T-helper 9 cell (primary cell): ENCODE results near the gene LMX1B.

Experiments
- DNase-seq: peaks from one replicate; pipeline ENCODE4 v3.0.0-alpha.2; 2020

The LMX1B gene

DNA sequence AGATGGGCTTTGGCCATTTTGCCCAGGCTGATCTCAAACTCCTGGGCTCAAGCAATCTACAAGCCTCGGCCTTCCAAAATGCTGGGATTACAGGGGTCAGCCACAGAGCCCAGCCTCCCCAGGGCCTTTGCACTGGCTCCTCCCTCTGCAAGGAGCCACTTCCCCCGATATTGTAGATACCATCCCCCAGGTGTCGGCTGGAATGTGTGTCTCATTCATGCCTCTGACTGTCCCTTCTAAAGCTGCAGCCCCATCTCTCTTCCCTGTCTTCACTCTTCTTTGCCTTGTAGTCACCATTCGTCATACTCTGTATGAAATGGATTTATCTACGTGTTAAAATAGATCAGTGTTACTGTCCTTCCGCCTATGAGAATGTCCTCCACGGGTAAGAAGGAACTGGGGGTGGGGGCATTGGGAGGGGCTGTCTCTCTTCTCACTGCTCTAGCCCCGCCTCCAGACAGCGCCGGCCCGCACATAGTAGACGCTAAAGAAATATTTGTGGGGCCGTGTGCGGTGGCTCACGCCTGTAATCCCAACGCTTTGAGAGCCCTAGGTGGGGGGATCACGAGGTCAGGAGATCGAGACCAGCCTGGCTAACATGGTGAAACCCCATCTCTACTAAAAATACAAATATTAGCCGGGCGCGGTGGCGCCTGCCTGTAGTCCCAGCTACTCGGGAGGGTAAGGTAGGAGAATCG, 68.5 kb downstream of the LMX1B start:
- DNase-seq: no peak

DNA sequence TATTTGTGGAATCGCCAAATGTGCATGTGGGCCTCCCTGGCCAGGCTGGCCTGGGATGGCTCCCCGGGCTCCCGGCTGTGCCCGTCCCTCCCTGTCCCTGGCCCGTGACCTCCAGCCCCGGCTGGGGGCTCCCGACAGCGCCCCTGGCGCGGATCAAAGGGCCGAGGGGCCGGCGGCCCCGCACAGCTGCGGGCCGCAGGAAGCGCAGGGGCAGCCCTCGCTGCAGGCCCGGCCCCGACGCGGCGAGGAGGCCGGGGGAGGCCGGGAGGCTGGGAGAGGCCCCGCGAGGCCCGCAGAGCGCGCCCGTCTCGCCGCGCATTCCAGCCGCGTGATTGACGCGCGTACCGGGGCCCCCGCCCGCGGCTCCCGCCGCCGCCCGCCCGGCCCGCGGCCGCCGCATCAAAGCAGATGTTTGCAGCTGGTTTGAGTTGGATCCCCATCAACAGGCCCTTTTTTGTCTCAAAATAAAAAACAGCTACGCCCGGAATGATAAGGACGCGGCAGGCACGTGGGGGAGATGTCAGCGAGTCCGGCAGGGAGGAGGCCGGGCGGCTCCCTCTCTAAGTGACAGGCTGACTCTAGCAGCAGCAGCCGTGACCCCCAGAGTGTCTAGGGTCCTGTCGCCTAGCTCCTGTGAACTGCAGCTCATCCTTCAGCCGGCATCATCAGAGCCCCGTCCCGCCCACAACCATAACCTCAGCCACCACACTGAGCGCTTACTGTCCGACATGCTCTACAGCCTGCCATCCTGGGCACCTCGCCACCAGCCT, 69.4 kb downstream of the LMX1B start:
- no peak for DNase-seq

DNA sequence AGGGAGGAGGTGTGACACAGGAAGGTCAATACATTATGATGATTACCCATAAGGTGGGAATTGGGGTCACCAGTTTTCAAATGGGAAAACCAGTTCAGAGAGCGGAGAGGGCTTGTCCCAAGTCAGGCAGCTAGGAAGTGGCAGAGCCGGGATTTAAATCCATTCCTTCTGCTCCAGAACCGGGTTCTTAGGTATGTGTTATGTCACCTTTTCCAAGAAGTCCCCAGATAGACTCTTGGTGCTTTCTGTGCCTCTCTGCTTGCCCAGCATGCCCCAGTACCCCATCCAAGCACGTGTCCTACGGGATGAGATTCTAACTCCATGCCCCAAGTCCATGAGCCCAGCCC, 69.9 kb downstream of the LMX1B start:
- no peak for DNase-seq

DNA sequence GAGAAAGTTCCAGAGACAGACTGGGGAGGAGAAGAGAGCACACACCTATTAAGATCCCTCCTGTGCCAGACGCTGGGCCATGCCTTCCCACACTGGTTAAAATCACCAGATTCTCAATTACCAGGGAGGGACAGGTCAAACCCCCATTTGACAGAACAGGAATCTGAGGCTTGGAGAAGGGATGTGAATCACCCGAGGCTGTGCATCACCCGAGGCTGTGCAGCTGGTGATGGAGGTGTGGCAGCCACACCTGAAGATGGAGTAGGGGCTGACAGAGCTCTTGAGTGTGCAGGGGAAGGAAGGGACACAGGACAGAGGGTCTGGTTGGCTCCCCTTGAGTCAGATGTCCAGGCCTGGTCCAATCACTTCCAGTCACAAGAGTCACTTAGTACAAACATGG, 70.6 kb downstream of the LMX1B start:
- no peak for DNase-seq

DNA sequence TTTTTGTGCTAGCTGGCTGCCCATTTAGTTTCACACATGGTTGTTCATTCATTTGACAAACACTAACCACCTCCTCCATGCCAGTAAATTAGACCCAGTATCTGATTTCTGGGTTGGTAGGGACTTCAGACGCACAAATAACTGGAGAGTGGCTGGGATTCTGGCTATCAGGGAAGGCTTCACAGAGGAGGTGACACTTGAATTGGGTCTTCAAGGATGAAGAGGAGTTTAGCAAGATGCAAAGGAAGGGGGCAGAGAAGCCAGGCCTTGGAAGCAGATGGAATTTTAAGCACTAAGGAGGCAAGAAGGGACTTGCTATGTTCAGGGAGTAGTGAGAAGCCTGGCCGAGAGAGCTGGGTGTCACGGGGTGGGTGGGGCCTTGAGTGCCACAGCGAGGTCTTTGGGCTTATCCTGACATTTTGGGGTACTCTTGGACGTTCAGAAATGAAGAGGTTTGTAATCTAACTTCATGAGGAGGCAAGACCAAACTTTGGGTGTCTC, 71.3 kb downstream of the LMX1B start:
- no peak for DNase-seq

DNA sequence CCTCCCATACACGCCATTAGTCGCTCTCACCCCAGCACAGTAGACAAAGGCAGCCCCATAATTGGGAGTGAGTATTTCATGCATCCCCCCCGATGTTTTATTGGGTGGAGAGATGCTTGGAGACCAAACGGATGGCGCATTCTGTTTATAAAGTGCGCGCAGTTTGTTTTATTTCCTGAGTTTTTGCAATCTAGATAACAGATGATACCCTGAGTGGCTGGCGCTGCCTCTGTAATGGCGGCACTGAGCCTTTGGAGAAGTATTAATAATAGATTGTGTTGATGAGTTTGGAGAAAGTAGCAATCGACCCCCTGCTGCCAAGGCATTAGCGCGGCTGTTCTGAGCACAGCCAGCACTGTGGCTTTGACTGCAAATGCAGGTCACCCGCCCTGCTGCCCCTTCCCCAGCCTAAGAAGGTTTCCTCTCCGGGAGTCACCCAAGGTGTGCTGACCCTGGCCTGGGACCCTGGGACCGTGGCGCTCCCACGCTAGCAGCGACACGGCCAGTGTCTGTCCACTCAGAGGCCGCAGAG, 74.3 kb downstream of the LMX1B start:
- DNase-seq: no peak

DNA sequence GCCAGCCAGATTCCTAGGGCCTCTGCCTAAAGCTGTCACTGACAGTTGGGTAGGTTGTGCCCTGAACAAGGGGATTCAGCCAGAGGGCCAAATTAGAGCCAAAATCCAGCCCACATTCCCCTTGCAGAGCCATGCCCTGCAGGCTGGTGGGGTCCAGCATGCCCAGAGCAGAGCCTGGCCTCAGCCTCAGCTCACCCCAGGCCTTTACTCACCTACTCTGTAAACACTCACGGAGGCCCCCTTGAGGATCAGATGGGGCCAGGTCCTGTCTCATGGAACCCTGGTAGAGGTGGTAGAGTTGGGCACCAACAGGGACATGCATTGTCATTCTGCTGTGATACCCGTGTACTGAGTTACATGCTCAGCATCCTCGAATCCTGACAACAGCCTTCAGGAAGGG, 74.9 kb downstream of the LMX1B start:
- DNase-seq: no peak

DNA sequence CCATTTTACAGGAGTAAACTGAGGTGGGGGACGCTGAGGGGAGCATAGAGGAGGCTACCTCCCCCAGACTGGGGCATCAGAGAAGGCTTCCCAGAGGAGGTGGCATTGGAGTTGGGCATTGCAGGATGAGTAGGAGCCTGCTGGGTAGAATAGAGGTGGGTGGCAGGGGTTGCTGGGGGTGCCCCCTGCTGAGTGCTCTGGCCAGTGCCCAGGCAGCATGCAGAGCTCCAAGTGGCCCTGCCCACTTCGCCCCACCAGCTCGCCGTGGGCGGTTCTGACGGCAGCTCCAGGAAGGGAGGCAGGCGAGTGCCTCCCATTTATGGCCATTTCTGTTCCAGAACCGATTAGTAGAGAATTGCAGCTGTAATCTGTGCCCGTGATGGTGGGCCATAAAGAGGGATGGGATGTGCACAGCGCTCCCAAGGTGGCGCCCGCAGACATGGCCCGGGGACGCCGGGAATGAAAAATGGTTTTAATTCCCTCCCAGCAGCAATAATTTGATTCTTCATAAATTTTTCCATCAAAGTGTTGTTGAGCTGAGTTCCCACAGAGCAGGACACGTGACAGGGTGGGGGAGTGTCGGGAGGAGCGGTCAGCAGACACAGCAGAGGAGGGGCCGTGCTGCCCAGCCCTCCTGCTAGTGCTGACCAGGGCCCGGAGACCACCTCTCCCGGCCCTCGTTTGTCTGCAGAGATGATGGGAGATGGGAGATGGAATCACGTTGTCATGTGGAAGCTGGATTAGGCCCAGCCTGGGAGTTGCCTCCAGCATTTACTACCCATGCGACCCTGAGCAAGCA, 75.5 kb downstream of the LMX1B start:
- no peak for DNase-seq

DNA sequence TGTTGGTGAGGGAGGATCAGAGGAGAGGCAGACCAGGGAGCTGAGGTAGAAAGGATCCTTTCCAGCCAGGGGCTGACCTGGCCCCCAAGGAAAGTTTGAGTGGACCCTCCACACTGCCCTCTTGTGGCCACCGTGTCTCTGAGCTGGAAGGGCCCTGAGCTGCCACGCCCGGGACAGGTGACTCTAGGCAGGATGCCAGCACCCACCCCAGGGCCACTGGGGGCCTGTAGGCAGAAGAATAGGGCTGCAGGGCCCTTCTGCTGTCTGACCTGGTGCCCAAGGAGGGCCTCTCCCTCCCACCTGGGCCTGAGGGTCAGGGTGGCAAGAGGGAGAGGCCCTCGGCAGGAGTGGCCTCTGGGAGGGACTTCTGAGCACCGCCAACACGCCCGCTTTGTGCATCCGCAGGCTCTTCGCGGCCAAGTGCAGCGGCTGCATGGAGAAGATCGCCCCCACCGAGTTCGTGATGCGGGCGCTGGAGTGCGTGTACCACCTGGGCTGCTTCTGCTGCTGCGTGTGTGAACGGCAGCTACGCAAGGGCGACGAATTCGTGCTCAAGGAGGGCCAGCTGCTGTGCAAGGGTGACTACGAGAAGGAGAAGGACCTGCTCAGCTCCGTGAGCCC, 76.8 kb downstream of the LMX1B start:
- peak; percentile 42 for DNase-seq

DNA sequence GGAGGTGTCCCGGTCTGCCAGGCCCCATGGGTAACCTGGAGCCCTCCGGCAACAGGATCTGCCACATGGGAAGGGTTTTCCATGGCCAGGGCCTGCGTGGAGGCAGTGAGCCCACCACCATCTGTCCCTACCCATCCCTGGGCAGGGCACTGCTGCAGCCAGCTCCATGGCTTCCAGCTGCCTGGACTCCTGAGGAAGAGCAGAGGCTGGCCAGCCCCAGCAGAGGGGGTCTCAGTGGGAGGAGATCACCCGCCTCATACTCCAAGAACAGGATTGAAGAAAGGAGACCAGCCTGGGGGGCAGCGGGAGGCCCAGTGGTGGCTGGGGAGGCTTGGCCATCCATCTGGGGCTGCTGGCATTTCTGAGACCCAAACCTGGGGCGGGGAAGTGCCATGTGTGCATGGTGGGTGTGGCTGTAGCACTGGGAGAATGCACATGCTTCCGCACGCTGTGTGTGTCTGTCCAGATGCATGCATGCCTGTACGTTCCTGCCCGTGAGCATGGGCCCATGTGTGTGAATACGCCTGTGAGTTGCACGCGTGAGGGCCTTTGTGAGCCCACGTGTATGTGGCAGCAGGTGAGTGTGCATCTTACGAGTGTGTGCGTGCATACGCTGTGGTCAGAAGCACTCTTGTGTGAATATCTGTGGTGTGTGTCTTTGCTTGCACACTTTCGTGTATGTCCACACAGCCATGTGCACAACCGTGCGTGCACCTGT, 78.5 kb downstream of the LMX1B start:
- no peak for DNase-seq

DNA sequence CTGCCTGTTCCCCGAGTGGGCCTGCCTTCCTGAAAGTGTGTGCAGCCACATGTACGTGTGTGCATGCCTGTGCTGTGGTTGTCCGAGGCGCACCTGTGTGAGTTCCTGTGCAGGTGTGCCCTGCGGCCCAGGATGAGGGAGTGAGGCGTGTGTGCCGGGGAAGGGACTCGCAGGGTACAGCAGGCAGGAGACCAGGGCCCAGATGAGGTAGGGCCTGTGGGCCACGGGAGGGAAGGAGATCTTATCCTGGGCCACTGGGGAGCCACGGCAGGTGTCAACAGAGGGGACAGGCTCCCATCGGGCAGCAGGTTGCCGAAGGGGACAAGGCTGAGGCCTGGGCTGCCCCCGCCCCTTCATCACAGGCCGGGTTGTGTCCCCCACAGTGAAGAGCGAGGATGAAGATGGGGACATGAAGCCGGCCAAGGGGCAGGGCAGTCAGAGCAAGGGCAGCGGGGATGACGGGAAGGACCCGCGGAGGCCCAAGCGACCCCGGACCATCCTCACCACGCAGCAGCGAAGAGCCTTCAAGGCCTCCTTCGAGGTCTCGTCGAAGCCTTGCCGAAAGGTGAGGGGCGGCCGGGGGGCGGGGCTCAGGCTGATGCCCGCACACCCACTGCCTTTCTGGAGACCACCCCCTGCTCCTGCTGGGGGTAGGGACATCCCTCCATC, 79.2 kb downstream of the LMX1B start:
- no peak for DNase-seq

DNA sequence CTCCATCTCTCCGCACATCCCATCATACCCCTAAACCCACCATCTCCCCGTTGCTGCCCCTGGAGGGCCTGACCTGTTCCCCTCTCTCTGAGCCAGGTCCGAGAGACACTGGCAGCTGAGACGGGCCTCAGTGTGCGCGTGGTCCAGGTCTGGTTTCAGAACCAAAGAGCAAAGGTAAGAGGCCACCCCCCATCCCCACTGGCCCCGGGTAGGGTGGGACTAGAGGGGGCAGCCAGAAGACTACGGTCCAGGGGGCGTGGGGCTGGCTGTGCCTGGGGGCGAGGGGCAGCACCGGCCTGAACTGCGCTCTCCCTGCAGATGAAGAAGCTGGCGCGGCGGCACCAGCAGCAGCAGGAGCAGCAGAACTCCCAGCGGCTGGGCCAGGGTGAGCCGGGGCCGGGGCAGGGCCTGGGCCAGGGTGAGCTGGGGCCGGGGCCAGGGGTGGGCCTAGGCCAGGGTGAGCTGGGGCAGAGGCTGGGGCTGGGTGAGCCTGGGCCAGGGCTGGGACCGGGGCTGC, 79.8 kb downstream of the LMX1B start:
- DNase-seq: no peak

DNA sequence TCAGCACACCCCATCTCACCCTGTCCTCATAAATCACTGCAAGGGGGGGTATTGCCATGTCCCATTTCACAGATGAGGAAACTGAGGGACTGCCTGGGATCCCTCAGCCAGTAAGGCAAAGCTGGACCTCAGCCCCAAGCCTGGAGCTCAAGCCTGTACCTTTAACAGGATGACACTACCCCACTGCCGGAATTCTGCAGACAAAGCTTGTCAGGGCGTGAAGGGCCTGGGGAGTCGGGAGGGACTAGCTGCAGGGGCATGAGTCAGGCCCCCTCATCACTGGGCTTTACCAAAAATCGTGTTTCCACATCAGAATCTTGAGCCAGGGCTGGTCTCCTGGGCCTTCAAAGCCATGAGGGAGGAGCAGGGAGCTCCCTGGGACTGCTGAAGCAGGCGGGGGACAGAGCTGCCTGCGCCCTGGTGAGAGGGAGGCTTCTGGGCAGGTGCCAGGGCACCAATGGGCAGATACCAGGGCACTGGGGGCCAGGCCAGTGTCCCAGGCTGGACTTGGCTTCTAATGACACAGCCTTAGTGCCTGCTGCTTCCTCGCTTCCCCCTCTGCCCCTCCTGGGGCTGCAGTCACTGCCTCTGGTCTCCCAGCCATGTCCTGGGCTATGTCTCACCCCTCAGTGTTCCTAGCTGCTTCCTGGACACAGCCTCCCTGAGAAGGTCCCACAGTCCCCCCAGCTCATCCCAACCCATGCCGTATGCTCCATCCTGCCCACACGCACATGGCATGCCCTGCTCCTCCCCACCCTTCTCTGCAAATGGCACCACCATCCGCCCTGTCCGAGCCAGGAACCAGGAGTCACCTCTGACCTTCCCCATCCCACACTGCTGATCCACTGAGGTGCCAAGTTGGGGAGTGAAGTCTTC, 80.7 kb downstream of the LMX1B start:
- DNase-seq: no peak

DNA sequence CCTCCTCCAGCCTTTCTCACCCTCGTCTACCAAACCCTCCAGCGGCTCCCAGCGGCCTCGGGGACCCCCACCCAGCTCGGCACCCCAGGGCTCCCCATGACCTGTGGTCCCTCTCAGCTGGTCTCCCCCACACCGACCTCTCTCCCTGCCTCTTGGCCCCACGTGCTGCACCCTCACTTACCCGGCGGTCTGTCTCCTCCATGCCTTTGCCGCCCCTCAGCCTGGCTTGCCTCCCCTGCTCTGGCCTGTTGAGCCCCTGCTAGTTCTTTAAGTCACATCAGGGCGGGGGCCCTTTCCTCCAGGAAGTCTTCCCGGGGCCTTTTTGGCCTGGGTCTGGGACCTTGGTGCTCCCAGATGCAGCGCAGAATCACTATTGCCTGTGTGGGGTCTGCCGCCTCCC, 81.5 kb downstream of the LMX1B start:
- DNase-seq: no peak

DNA sequence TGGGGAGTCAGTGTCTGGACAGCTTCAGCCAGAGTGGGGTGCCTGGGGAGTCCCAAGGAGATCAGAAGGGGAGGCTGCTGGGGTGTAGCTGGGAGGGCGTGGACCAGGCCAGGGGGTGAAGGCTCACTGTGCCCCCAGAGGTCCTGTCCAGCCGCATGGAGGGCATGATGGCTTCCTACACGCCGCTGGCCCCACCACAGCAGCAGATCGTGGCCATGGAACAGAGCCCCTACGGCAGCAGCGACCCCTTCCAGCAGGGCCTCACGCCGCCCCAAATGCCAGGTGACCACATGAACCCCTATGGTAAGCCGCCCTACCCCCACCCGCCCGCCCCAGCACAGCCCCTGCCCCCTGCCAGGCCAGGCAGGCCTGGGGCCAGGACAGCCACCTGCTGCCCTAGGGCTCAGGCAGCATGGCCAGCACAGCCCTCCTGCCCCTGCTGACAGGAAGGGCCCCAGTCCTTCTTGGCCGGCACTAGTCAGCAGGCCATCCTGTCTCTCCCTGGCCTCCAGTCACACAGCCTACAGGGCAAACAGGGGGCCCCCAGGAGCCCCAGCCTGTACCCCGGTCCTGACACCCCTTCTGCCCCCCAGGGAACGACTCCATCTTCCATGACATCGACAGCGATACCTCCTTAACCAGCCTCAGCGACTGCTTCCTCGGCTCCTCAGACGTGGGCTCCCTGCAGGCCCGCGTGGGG, 82.1 kb downstream of the LMX1B start:
- DNase-seq: no peak

DNA sequence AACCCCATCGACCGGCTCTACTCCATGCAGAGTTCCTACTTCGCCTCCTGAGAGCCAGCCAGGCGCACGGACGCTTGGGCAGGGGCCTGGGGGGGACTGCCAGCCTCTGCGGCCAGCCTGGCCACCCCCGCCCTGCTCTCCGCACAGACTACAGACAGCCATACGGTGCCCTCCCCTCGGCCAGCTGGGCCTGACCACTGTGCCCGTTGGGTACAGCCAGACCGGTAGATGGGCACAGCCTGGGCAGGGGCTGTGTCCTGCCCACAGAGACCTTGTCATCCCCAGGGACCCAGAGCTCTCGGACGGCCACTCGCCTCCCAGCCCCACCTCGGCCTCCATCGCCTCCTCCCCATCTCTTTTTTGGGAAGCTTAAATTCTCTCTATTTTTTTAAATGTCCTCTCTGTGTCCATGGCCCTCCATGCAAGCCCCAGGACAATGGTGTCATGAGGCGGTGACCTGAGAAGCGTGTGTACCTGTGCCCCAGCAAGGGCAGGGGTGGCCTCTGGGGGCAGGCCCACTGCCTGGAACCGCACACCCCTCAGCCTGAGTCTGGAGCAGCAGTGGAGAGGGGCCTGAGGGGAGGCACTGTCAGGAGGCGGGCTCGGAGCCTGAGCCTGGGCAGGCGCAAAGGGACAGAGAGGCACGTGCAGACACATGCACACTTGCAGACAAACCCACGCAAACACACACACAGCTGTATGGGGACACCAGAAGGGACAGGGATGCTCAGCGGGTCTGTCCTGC, 82.8 kb downstream of the LMX1B start:
- no peak for DNase-seq

DNA sequence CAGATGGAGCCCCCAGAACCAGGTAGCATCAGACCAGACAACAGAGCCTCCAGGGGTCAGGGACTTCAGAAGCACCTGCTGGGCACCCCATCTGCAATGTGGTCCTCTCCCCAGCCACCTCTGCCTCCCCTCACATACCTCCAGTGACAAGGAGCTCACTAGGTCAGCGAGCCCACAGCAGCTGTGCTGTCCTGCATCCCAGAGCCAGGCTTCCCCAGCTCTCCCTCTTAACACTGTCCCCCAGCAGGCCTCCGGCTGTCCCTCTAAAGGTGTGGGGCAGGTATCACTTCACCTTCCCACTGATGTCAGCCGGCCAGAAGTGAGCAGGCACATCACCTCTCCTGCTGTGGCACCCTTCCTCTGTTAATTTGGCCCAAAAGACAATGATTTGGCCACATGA, 83.6 kb downstream of the LMX1B start:
- DNase-seq: no peak

DNA sequence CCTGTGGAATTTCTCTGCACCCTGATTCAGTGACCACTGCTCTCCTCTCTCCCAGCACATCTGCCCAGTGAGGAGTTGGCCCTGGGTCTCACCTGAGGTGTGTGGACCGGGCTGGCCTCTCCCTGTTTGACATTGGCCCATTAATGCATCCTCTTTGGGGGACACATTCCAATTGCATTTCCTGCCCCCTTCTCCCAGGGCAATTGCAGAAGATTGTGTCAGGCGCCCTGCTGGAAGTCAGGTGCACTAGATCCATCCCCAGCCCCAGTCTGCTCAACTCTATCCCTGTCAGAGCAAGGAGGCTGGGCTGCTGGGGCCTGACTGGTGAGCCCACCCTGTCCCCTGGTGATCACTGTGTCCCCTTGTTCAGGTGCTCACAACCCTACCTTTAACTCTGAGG, 84.5 kb downstream of the LMX1B start:
- DNase-seq: no peak

DNA sequence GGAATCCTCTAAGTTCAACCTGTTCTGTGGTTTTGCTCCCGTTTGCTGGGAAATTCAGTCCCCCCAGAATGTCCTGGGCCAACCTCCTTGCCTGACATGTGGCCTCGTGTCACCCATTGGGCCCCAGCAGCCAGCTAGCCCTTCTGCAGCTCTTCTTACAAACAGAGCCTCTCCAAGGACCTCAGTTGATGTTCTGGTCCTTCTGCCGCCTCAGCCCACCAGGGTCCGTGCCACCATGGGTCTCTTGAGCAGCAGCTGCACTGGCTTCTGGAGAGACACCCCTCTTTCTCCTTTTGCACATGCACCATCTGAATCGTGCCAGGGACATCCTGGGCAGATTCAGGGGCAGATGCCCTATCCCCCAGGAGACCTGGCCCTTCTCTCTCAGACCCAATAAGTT, 85.0 kb downstream of the LMX1B start:
- DNase-seq: no peak
